ENCODE results near the gene UMODL1.

Gene UMODL1

DNA sequence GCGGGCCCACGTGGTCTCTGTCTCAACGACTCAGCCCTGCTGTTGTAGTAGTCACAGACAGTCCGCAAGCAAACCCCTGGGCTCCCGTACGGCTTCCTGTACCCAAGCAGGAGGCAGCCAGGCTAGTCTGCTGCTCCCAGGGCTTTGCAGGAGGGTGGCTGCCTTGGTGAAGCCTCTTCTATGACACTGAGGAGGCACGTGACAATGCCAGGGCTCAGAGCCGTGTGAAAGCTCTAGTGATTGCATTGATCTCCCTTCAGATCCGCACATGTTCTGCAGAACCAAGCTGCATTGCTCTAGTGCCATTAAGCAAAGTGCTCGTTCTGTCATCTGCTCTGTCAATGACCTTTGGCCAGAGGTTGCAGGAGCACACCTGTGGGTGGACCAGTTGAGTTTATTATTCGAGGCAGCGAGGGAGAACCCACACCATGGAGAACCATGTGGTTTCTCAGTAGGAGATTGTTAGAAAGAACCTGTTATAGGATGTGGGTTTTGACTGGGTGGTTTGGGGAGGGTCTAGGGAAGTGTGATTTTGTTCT is 18.0 kb downstream of the UMODL1 start:
- DNase-seq (ENCODE audit: low read depth), result no peak

DNA sequence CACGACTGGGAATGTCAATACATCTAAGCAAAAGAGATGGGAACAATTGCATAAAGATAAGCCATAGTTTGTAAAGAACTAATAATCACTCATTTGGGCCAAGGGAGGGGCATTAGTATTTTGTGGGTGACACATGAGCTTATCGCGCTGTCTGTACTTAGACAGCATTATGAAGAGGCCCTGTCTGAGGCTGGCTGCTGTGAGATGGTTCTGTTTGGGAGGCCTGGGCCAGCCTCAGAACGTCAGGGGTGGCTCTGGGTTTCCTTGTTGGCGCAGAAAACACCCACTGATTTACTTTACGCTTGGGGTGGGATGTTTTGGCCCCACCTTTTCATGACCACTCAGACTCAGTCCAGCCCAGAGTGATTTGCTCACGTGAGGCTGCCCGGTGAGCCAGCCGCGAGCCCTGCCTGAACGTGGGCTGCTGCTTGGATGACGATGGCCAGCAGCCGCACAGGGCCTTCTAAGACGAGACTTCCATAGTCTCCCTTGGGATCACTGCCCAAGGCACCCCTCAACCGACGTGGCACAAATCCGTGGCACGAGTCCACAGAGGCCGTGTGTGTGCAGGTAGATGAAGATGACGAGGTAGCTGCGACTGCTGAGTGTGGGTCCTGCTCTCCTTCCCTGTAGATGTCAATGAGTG is 18.7 kb downstream of the UMODL1 start:
- DNase-seq (ENCODE audit: low read depth), result no peak
- H3K4me3 ChIP-seq (ENCODE audit: low read depth, low read length), result no peak overlapping the region

More for the DNA sequence above, 18.0 kb downstream of the UMODL1 start:
- H3K4me3 ChIP-seq (ENCODE audit: low read depth, low read length), result no peak overlapping the region

DNA sequence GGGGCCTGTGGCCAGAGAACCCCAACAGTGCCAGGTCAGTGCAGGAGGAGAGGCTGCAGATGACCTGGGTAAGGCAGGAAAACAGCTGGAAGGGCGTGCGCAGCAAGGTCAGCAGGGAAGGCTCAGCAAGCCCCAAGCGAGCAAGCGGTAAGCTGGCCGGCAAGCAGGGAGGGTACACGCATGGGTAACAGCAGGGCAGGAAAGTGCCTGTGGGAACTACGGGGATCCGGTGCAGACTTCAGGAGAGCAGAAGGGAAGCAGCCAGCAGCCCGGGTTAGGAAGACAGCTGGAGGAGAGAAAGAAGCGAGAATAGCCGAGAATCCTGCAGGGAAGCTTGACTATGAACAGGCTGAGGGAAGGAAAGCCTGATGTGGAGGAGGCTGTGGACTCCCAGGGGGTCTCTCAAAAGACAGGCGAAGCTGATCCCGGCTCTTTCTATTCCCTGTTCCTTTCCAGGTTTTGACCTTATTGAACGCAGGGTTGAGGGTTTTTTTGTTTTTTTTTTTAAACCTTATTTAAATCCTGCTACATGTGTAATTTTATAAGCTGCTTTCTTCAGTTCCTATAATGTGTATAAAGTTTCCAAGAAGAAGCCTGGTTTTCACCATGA is 20.9 kb downstream of the UMODL1 start:
- no peak for DNase-seq (ENCODE audit: low read depth)
- H3K4me3 ChIP-seq (ENCODE audit: low read depth, low read length), result no peak overlapping the region

DNA sequence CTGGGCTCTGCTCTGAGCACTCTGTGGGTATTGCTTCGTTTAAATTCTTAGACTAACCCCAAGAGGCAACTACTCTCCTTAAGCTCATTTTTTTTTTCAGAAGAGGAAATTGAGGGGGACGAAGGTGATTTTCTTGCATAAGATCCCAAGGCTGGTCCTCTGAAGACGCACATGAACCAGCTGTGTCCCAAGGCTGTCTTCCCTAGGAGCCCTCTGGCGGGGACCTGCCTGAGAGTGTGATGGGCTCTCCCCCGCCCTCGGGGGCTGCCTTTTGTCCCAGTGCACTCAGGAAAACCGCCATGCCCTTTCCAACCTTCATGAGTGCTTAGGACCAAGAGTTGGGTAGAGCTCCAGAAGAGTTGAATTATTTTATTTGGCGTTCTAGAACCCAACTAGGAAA is 21.7 kb downstream of the UMODL1 start:
- no peak overlapping the region for H3K4me3 ChIP-seq (ENCODE audit: low read depth, low read length)
- DNase-seq (ENCODE audit: low read depth), result no peak

DNA sequence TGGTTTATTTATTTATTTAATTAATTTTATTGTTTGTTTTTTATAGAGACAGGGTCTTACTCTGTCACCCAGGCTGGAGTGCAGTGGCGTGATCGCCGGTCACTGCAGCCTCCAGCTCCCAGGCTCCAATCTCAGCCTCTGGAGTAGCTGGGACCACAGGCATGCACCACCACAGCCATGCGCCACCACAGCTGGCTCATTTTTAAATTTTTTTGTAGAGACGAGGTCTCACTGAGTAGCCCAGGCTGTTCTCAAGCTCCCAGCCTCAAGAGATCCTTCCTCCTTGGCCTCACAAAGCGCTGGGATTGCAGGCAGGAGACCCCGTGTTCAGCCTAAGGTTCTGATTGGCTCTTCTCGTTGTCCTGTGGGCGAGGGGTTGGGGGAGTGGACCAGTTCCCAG is 22.1 kb downstream of the UMODL1 start:
- H3K4me3 ChIP-seq (ENCODE audit: low read depth, low read length), result no peak overlapping the region
- DNase-seq (ENCODE audit: low read depth), result no peak

DNA sequence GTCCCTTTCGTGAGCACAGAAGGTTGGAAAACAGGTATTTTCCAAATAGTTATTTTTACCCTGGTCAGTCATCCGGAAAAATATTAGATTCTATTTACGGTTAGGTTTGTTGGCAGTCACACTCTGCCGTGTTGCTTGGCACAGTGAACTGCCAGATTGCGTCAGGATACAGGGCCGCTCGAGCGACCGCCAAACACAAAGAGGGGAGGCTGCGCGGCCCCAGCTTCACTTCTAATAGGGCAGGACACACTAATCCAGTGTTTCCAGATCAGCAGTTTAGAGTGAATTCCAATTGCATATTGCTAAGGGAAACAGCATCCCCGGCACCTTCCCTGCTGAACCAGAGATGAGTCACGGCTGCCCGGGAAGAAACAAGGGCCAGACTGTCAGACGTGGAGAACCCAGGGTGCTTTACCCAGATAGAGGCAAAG is 22.9 kb downstream of the UMODL1 start:
- peak; percentile 75 for DNase-seq (ENCODE audit: low read depth)
- H3K4me3 ChIP-seq (ENCODE audit: low read depth, low read length), result no peak overlapping the region

DNA sequence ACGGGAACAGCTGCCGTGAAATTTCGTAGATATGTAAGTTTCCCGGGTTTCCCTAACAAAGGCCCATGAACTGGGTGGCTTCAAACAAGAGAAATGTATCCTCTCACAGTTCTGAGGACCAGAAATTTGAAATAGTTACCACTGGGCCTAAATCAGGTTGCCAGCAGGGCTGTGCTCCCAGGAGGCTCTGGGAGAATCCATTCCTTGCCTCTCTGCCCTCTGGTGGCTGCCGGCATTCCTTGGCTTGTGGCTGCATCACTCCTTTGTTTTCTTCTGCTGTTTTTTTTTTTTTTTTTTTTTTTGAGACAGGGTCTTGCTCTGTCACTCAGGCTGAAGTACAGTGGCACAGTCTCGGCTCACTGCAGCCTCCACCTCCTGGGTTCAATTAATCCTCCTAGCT is 23.7 kb downstream of the UMODL1 start:
- no peak overlapping the region for H3K4me3 ChIP-seq (ENCODE audit: low read depth, low read length)

DNA sequence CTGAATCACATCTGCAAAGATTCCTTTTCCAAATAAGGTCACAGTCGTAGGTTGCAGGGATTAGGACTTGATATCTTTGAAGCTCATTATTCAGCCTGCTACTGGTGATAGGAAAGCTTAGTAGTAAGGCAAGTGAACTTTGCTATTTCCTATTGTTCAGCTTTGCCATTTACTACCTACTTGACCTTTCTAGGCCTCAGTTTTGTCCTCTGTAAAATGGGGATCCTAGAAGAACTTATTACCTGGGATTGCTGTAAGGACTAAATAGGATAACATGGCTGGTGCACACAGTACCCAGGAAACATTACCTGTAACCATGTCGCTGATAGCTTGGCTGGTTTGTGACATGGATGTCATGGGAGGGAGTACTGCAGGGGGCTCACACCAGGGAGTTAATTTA is 24.5 kb downstream of the UMODL1 start:
- no peak overlapping the region for H3K4me3 ChIP-seq (ENCODE audit: low read depth, low read length)
- no peak for DNase-seq (ENCODE audit: low read depth)

More for the DNA sequence above, 23.7 kb downstream of the UMODL1 start:
- DNase-seq (ENCODE audit: low read depth), result no peak

DNA sequence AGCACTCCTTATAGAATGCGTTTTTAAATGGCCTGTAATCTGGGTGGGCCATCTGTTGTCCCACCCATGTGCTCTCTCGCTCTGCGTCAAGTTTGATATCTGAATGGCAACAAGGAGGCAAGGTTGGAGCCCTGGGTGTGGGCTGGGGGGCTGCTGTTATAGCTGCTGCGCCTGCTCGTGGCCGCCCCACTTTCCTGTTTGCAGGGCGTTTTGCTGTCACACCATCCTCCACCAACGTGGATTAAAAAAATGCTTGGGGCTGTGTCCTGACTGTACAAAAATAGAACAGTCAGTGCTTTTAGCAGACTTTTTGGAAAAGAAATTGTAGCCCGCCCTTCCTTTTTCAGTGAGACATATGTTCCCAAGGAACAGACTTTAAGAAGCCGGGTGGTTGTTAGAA is 25.4 kb downstream of the UMODL1 start:
- H3K4me3 ChIP-seq (ENCODE audit: low read depth, low read length), result no peak overlapping the region
- DNase-seq (ENCODE audit: low read depth), result no peak

DNA sequence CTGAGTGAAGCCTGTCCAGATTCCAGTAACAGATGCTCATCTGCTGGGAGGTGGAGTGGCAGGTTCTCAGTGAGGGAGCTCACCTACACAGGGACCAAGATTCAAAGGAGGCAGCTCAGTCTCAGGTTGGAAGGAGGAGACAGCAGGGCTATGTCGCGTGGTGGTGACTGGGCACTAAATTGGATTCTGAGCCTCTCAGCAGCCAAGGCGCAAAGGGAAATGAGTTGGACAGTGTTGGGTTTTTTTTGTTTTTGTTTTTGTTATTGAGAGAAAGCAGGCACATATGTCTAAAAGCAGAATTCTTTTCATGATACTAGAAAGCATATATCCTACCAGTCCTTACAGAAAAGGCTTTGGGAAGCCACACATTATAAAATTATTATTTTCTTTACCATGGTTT is 26.2 kb downstream of the UMODL1 start:
- no peak for DNase-seq (ENCODE audit: low read depth)
- no peak overlapping the region for H3K4me3 ChIP-seq (ENCODE audit: low read depth, low read length)

DNA sequence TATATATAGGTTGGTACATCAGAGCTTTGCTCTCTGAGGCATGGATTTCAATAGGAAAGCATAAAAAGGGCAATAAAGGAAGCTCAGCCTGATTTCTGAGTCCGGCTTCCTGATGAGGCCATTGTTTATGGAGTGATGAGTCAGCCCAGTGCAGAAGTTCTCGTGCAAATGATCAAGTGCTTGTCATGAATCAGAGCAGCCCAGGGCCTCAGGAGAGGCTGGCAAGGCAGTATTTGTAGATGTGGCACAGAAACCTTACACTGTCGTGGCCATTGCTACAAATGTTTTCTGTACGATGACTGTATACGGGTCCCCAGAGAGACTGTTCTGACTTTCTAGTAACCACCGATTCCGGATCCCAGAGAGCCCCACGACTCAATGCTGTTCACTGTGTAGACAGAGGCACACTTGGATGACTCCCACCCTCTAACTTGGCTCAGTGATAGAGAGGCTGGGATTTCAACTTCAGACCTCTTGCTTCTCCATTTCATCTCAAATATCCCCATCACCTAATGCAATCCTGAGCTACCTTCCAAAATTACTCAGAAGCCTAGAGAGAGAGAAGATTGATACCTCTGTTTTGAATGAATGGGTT is 26.8 kb downstream of the UMODL1 start:
- peak; percentile 95 for DNase-seq (ENCODE audit: low read depth)
- H3K4me3 ChIP-seq (ENCODE audit: low read depth, low read length), result no peak overlapping the region

DNA sequence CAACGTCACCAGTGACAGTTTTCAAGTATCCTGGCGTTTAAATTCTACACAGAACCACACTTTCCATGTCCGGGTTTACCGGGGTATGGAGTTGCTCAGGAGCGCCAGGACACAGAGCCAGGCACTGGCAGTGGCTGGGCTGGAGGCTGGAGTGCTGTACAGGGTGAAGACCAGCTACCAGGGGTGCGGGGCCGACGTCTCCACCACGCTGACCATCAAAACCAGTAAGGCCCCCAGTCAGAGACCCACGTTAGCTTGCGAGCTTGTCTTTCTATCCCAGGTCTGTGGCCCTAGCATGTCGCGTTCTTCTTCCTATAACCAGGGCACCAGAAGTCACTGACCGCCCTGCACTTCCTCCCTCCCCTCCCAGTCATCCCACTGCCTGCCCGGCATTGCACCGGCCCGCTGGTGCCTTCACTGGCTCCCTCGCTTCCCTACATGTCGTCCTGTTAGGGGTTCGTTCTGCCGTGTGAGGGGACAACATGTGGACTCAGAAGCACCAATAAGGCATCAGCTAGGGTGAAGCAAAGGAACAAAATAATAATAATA is 27.9 kb downstream of the UMODL1 start:
- DNase-seq (ENCODE audit: low read depth), result no peak
- H3K4me3 ChIP-seq (ENCODE audit: low read depth, low read length), result no peak overlapping the region

DNA sequence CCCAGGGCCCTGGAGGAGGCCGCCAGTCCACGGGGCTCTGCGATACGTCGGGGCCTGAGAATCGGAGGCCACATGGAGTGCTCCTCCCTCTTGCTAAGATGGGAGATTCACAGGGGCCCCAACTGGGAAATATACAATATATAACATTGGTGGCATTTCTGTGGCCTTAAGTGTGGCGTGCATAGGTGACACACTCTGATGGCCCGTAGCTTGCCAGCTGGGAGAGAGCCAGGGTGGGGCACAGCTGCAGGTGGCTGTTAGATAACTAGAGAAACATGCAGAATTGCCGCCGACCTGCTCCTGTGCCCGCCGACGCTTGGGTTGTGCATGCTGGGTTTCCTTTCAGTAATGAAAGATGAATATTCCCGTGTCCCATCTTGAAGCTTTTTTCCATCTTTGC is 30.1 kb downstream of the UMODL1 start:
- no peak overlapping the region for H3K4me3 ChIP-seq (ENCODE audit: low read depth, low read length)
- DNase-seq (ENCODE audit: low read depth), result no peak

DNA sequence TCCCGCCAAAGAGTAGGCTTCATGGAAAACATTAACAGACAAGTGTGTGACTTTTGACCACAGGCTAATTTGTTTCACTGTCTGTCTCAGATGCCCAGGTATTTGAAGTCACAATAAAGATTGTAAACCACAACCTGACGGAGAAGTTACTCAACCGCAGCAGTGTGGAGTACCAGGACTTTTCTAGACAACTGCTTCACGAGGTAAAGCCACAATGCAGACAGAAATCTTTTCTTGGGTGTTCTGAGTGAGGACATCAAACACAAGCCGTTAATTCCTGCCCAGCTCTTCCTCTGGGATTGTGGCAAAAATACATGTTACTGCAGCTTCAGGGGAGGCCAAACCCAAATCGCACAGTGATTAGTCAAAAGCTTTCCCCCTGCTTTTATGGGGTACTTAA is 31.0 kb downstream of the UMODL1 start:
- H3K4me3 ChIP-seq (ENCODE audit: low read depth, low read length), result no peak overlapping the region

DNA sequence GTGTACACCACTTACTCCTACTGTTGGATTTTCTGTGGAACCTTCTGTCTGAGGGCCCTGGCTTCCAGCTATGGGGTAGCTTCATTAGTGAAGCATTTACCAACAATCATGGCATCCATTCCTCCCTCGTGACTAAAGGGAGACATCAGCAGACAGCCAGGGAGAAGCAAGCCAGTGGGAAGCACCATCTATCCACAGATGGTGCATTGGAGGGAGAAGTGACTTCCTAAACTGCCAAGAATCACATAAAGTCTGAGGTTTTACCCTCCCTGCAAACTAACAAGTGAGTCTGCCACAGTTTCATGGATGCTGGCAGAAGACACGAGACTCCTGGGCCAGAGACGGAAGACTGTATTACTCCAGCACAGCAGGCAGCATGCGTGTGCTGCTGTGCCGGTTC is 31.4 kb downstream of the UMODL1 start:
- no peak for DNase-seq (ENCODE audit: low read depth)
- no peak overlapping the region for H3K4me3 ChIP-seq (ENCODE audit: low read depth, low read length)

More for the DNA sequence above, 31.0 kb downstream of the UMODL1 start:
- no peak for DNase-seq (ENCODE audit: low read depth)

DNA sequence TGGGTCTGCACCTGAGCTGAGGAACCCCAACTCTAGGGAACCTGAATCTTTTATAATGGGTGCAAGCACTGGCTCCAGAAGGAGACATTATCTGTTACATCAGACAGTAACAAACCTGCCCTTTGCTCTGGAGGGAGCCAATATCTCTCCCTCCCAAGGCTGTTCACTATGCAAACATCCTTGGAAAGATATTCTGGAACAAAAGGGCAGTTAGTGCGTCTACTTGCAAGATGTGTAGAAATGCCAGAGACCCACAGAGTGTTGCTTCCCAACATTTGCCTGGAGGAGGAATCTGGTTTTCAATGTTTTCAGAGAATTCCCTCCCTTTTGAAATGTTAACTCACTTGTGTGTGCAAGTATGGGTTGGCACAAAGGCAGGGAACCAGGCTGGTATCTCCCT is 31.9 kb downstream of the UMODL1 start:
- no peak for DNase-seq (ENCODE audit: low read depth)
- no peak overlapping the region for H3K4me3 ChIP-seq (ENCODE audit: low read depth, low read length)

DNA sequence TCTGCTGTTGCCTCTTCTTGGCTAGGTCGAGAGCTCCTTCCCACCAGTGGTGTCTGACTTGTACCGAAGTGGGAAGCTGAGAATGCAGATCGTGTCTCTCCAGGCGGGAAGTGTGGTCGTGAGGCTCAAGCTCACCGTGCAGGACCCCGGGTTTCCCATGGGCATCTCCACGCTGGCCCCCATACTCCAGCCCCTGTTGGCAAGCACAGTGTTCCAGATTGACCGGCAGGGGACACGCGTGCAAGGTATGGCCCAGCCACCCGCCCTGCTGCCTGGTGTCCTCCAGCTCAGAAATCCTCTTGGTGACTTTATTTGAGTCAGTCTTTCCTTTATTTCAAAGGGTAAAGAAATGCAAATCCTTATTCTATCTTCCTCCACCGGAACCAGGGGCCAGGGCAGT is 32.7 kb downstream of the UMODL1 start:
- no peak overlapping the region for H3K4me3 ChIP-seq (ENCODE audit: low read depth, low read length)
- no peak for DNase-seq (ENCODE audit: low read depth)

DNA sequence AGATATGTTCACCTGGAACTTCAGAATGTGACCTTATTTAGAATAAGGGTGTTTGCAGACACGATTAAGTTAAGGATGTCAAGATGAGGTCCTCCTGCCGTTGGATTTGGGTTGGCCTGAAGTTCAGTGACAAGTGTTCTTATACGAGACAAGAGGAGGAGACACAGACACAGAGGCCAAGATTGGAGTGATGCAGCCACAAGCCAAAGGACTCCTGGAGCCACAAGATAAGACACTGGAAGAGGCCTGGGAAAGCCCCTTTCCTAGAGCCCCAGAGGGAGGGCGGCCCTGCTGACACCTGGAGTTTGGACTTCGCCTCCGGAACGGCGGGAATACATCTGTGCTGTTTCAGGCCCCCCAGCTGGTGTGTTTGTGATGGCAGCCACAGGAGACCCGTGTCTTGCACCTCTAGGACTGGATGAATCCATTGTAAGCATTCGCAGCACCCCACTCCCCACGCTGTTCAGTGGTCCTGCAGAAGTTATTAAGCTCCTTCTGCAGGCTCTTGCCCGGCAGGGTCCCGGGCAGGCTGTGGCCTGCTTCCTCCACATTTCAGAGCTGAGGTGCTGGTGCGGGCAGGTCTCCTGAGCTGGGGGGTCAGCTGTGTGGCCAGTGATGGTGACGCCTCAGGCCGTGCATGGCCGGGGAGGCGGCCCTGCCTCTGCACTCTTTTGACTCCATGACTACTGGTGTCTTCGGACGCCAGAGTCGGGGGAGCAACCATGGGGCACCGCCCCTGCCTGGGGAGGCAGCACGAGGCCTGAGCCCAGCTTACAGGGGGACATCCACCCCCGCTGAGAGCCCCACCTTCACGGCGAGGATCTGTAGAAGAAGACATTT is 34.6 kb downstream of the UMODL1 start:
- H3K4me3 ChIP-seq (ENCODE audit: low read depth, low read length), result no peak overlapping the region
- DNase-seq (ENCODE audit: low read depth), result no peak

DNA sequence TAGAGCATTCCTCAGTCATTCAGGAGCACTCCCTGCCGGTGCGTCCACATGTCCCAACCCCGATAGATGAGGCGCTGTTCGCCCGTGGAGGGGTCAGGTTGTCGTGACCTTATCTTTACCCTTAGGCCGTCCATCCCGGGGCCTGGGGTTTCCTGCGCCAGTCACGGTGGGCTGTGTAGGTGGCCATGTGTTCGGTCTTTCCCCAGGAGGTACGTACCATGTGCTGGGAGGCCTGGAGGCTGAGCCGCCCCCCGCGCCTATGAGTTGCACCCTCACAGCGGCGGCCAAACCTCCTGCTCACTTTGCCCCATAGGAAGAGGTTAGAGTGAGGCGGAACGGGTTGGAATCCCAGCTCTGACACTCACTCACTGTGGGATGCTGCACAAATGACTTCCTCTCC is 35.3 kb downstream of the UMODL1 start:
- H3K4me3 ChIP-seq (ENCODE audit: low read depth, low read length), result no peak overlapping the region

More for the DNA sequence above, 35.3 kb downstream of the UMODL1 start:
- DNase-seq (ENCODE audit: low read depth), result no peak
